ENCODE results near the gene TMBIM6.
"Not testable (repeated sequence)": the region's sequence is repeated elsewhere in the genome, so short reads cannot be mapped to it uniquely, and the experiment has no call there.

Gene TMBIM6

DNA sequence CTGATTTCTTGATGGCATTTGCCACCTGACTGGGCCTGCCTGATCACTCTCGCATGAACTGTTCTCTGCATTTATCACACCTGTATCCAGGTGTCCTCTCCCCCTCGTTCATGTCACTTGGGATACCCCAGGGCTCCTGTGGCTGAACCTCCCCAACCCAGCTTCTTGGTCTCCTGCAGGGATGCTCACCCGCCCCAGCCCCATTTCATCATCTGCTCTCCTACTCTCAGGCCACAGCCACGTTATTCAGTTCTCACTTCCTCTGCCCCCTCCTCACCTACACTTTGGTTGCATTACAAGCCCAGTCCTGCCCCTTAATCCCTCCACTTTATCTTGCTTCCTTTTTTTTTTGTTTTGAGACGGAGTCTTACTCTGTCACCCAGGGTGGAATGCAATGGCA is 35.5 kb downstream of the TMBIM6 start:
- DNase-seq (ENCODE audit: low read depth, low spot score) = no peak

DNA sequence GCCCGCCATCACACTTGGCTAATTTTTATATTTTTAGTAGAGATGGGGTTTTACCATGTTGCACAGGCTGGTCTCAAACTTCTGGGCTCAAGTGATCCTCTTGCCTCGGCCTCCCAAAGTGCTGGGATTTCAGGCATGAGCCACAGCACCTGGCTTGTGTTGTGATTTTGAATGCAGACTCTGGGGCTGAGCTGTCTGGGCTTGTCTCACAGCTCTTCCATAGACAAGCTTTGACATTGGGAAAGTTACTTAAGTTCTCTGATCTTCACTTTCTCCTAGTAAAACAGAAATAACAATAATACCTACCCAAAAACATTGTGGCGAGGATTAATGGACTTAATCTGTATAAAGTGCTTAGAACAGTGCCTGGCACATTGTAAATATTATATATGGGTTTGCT is 36.0 kb downstream of the TMBIM6 start:
- no peak for DNase-seq (ENCODE audit: low read depth, low spot score)

DNA sequence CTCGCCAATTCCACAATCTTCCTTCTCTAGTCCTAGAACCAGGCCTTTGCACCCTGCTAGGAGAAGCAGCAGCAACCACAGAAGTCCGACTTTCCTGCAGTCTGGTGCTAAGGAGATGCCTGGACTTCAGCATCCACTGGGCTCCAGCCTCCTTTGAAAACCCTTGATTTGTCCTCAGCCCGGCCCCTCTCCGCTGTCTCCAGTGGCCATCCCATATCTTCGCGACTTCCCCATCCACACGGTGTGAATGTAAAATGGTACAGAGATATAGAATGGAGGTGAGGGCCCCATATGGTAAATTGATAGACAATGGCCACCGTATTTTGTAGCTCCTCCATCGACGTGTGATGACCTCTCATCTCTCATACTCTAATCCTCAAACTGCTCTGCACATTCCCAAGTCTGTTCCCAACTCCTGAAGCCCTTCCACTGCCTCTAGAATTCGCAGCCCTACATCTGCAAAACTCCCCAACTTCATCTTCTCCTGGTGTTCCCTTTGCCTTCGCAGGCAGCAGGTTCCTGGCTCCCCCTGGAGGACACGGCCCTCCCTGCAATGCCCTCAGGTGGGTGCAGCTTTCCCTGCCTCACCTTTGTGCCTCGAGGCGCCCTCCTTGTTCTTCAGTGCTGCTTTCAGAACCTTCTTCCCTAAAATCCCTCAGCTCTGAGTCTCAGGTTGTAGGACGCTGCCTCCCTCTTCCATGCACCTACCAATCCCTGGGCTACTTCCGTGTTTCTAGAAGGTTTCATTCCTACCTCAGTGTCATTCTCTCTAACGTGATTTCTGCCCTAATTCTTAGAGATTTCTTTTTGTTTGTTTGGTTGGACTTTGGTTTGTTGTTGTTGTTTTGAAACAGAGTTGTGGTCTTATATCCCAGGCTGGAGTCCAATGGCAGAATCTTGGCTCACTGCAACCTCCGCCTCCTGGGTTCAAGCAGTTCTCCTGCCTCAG is 36.7 kb downstream of the TMBIM6 start:
- DNase-seq (ENCODE audit: low read depth, low spot score) = peak; percentile 64

- no peak for DNase-seq (ENCODE audit: low read depth, low spot score)
Measured at GRCh38 chr12:49779581-49779980, 38.2 kb downstream of the TMBIM6 start.

DNA sequence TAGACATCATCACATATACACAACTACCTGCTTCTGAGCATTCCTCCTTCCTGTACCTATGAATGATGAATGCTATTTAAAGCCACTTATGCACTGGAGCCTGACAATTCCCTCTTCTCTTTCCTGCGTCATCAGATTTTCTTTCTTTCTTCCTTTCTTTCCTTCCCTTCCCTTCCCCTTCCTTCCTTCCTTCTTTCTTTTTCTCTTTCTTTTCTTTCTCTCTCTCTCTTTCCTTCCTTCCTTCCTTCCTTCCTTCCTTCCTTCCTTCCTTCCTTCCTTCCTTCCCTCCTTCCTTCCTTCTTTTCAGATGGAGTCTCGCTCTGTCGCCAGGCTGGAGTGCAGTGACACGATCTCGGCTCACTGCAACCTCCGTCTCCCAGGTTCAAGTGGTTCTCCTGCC is 39.6 kb downstream of the TMBIM6 start:
- not testable (repeated sequence) for DNase-seq (ENCODE audit: low read depth, low spot score)

DNA sequence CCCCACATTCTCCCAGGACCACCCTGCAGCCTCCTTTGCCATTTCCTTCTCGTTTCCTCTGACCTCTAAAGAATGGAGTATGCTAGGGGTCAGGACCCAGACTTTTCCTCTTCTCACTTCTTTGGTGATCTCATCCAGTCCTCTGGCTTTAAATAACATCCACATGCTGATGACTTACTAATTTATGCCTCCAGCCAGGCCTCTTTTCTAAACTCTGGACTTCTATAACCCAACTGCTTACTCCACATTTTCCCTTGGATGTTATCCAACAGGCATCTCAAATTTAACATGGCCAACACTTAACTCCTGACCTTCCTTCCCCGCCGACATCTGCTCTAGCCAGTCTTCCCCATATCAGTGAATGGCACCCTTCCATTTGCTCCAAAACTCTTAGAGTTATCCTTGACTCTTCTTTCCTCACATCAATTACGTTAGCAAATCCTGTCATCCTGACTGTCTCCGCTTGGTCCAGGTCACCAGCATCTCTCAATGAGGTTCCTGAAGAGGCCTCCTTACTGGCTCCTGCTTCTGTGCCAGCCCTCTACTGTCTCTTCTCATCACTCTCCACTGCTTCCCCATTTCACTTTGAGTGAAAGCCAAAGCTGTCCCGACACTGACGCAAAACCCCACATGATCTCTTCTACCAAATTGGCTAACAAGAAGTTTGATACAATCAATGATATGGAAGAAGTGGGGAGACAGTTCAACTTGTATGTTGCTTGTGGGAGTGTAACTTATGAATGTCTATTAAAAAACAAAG is 42.7 kb downstream of the TMBIM6 start:
- peak; percentile 32 for DNase-seq (ENCODE audit: low read depth, low spot score)

- no peak for DNase-seq (ENCODE audit: low read depth, low spot score)
Measured at GRCh38 chr12:49784756-49785409, 43.5 kb downstream of the TMBIM6 start.

- DNase-seq (ENCODE audit: low read depth, low spot score) = no peak
Measured at GRCh38 chr12:49787672-49788071, 46.3 kb downstream of the TMBIM6 start.

GRCh38 chr12:49789992-49790391 is 48.6 kb downstream of the TMBIM6 start:
- no peak for DNase-seq (ENCODE audit: low read depth, low spot score)

DNA sequence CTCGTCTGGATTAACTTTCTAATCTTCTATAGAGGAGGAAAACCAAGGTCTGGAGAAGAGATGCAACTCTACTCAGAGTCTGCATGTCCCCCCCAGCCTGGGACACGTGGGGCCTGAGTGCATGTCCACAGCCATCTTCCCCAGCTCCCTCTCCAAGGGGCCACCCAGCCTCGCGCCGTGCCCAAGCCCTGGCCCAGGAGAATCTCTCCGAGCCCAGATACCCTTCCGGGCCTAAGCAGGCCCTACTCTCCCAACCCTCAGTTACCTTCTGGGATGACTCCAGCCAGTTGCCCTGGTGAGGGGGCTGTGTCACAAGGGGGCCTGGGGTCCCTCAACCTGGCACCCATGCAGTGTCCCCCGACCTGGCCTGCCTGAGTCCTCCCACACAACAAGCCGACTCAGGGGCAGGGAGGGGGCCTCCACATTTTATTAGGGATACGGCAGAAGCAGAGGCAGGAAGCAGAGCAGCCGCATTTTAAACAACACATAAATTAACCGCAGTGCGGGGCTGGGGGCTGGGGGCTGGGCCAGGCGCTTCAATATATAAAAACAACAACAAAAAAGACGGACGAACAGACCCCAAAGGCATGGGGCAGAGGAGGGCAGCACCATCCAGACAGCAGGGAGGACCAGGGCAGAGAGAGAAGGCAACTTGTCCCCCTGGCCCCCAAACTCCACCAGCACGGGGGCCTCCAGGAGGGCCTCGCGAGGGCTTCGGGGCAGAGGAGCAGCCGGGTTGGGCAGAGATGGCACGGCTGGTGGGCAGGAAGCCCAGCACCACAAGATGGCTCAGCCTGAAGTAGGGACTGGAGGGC is 49.6 kb downstream of the TMBIM6 start:
- DNase-seq (ENCODE audit: low read depth, low spot score) = no peak

DNA sequence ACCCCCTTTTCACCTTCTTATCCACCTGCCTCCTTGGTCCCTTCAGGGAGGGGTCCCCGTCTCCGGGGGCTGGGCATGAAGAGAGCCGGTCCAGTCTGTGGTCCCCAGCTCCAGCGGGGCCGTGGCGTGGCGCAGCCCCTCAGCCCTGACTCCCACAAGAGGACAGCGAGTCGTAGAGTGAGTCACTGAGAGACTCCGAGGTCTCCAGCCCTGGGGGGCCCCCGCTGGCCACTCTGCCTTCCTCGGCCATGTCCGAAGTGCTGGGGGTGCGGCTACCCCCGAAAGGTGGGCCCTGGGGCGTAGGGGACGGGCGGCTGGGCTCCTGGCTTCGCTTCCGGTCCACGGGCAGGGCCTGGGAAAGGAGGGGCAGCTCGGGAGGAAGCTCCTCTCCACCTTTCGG is 50.3 kb downstream of the TMBIM6 start:
- no peak for DNase-seq (ENCODE audit: low read depth, low spot score)

- no peak for DNase-seq (ENCODE audit: low read depth, low spot score)
Measured at GRCh38 chr12:49792181-49792970, 51.0 kb downstream of the TMBIM6 start.

DNA sequence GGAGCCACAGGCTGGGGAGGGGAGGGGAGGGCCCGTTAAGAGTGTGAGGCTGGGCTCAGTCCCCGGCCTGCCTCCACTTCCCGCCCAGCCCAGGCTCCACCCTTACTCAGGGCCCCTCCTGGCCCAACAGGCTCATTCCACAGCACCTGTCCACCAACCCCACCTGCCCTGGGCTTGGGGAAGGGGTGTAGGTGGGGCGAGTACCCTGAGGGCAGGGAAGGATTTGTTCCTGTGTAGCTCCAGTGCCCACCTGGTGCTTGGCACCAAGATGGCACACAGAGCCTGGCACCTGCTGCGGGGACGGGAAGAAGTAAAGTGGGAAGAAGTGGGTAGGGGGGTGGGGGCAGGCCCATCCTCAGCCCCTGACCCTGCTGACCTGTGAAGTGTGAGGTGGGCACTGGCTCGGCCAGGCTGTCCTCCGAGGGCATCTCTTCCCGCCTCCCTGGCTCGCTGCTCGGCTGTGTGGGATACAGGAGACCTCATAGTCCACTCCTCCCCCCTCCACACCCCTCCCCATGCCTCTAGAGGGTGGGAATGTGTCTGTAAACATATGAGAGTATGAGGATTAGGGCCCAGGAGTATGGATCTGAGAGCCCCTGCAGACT is 51.7 kb downstream of the TMBIM6 start:
- no peak for DNase-seq (ENCODE audit: low read depth, low spot score)

DNA sequence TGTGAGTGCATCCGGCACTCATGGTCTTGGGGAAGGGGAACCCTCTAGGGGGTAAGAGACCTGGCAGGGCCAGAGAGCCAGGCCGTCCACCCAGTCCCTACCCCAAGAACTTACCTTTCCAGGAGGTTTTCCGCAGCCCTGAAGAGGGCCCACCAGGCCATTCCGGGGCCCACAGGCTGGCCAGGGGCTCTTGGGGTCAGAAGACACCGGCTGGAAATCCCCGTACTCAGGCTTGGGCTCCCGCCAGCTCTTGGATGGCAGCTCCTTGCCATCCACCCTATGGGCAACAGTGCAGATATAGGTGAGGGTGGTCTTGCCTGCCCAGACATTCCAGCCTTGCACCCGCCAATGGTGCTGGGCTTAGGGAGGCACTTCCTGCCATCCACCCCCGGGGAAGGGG is 52.3 kb downstream of the TMBIM6 start:
- no peak for DNase-seq (ENCODE audit: low read depth, low spot score)

DNA sequence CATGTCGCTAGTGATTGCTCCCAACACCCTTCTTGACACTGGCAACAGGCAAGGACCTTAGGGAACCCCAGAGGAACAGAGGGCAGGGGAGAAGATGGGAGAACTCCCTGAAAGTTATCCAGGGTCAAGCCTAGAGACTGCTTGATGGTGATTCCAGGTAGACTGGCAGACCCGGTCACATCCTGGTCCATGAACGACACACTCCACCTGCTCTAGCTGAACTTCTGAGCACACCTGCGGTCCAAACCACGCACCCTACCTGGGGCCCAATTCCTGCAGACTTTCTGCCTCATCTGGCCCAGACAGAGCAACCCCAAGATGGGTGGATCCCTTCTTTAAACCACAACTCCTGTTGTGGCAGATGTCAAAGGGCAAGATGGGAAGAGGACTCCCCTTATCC is 52.7 kb downstream of the TMBIM6 start:
- no peak for DNase-seq (ENCODE audit: low read depth, low spot score)

DNA sequence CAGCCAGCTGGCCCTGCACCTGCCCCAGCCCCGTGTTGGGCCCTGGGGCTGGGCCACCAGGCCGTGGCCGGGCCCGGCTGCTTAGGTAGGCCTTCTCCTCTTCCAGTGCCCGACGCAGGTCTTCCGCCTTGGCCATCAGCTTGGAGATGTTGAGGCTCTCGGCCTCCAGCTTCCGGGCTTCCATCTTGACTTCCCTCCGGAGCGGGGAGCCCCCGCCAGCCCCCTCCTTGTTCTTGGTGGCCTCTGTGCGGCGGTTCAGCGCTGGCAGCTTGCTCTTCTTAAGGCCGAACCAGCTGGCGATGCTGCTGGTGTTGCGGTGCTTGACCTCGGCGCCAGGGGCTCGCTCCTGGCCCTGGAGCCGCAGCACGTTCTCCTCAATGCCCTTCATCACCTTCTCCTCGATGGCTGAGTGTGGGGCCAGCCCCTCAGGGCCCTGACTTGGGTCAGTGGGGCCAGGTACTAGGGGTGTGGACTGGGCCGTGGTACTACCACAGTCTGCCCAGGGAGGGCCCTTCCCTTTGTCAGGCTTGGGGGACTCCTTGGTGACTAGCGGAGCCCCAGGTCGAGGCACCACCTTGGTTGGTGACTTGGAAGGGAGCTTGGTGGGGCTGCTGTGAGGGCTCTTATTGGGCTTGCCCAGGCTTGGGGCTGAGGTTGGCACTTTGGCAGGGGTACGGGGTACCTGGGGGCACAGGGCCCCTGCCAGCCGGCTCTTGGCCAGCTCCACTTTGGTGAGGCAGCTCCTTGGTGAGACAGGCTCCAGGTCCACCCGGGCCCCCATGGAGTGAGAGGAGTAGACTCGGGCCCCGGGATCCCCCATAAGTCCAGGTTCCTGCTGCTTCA is 53.7 kb downstream of the TMBIM6 start:
- DNase-seq (ENCODE audit: low read depth, low spot score) = no peak

GRCh38 chr12:49795654-49796105 is 54.3 kb downstream of the TMBIM6 start:
- no peak for DNase-seq (ENCODE audit: low read depth, low spot score)

DNA sequence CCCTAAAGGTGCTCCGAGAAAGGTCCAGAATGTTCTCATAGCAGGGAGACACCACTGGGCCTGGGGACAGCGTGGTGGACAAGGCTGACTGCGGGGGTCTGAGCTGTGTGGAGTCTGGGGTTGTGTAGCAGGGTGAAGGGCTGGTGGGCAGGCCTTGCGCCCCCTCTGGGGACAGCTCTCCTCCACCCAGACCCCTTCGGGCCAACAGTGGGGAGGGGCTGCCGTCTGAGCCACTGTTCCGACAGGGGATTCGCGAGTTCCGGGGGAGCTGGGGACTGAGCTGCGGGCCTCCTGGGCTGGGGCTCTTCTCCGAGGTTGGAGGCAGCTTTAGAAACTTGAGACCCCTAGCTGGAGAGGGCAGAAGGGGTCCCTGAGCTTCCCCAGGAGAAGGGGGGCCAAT is 54.8 kb downstream of the TMBIM6 start:
- DNase-seq (ENCODE audit: low read depth, low spot score) = no peak
